Aorta (tissue), 5 donors: ENCODE data around the gene LGI2. TPM values are rescaled to one million over a fixed set of nuclear protein-coding genes. Genes with fewer than 3 reads are reported as not detected.

Experiments
- ATAC-seq: fragments of 200-7000 bp; cut with Tn5 transposase; one replicate; pipeline ENCODE4 v1.9.1; 2022; ENCODE audit warnings: moderate library complexity; ENCODE audit not compliant: low FRiP score
- DNase-seq, 2 donors: peaks; one replicate each; pipeline ENCODE4 v3.0.0-alpha.2; 2020
- H3K27ac ChIP-seq, 2 donors: one replicate each; pipeline ENCODE4 v1.5.1; 2013; ENCODE audit warnings: low read length in 2 of 2, mild to moderate bottlenecking in 2 of 2, moderate library complexity in 2 of 2, control low read depth in 1 of 2, inconsistent platforms in 1 of 2, low read depth in 1 of 2
- H3K27me3 ChIP-seq, 2 donors: one replicate each; pipeline ENCODE4 v1.6.1; 2013; ENCODE audit warnings: control low read depth in 1 of 2, low read length in 1 of 2, mild to moderate bottlenecking in 1 of 2, moderate library complexity in 1 of 2; ENCODE audit not compliant: insufficient read depth in 2 of 2, control insufficient read depth in 1 of 2
- H3K36me3 ChIP-seq, 2 donors: one replicate each; pipeline ENCODE4 v1.6.1; 2013; ENCODE audit warnings: control low read depth in 1 of 2, low read length in 1 of 2, mild to moderate bottlenecking in 1 of 2; ENCODE audit not compliant: insufficient read depth in 2 of 2, control insufficient read depth in 1 of 2
- H3K4me1 ChIP-seq, 2 donors: one replicate each; pipeline ENCODE4 v1.6.1; 2013; ENCODE audit warnings: low read length in 2 of 2, control low read depth in 1 of 2, mild to moderate bottlenecking in 1 of 2, moderate library complexity in 1 of 2; ENCODE audit not compliant: insufficient read depth in 2 of 2, control insufficient read depth in 1 of 2
- H3K4me3 ChIP-seq, 2 donors: one replicate each; pipeline ENCODE4 v1.5.1; 2013; ENCODE audit warnings: low read length in 2 of 2, control low read depth in 1 of 2, mild to moderate bottlenecking in 1 of 2
- H3K9me3 ChIP-seq: one replicate; pipeline ENCODE4 v1.6.1; 2013; ENCODE audit warnings: mild to moderate bottlenecking, low read length; ENCODE audit not compliant: control insufficient read depth
- WGBS, 2 donors: extraction: QIAGEN DNeasy Blood & Tissue Kit; methylation state at CpG; one replicate each; pipeline ENCODE4 v1.1.7; 2013; 5-methylcytosine and 5-hydroxymethylcytosine counted together
- intact Hi-C, 2 donors: fragments of 100-400 bp; cut with DNase I; formaldehyde crosslinking; loops; one replicate each; pipeline versions ENCODE4 v1.14.2 to v1.15.0; 2022
- long read RNA-seq, 2 donors: library from polyadenylated mRNA; unstranded; transcript quantifications; one replicate each; pipeline ENCODE4 v2.0.0, GENCODE V29; 2020 to 2021
- polyA plus RNA-seq, 2 donors: library from polyadenylated mRNA; stranded (reverse); fragments of 200-250 nt; gene quantifications; one replicate each; pipeline ENCODE4 v1.2.3, GENCODE V29; 2013
- total RNA-seq, 2 donors: library from RNA; stranded (reverse); fragmentation: NEBNext Ultra II Directional; extraction: Animal tissue kit (Norgen Biotek cat#: 25700); gene quantifications; one replicate each; pipeline ENCODE4 v1.2.1, GENCODE V29; 2021
- donor health status: healthy with polysubstance abuse.
- donor health status: Bipolar disorder and iron deficiency.
- donor health status: DM: no; HTN: no; CAD: no.
- donor health status: DM: no; HTN: no; CAD: no.
- donor health status: DM: yes; HTN: yes; CAD: no.

Gene LGI2
- total RNA-seq (10 to 100 TPM; 10.3 to 13.7 TPM), polyA plus RNA-seq (under 1 TPM; 0.79 to 0.88 TPM)
- long read RNA-seq, donor 1, partial matches to known transcripts, result 0 of 3 reads
- long read RNA-seq, donor 1, other reads (novel, unspliced or antisense), result 3 of 3 reads
- long read RNA-seq, donor 2, full-length matches to known transcripts, result 3 of 6 reads
- long read RNA-seq, donor 2, partial matches to known transcripts, result 1 of 6 reads
- long read RNA-seq, donor 2, other reads (novel, unspliced or antisense), result 2 of 6 reads

- intact Hi-C loops, result no loop called here
- H3K4me3 ChIP-seq, result peak within 1 kb of the TSS; percentile 73 to 97
- 1 to 2% methylated on average over 8 to 92 of the region's 92 CpGs for WGBS, 2 donors
- peak; percentile 75 for ATAC-seq
- no peak within 1 kb of the TSS for H3K27ac ChIP-seq
- DNase-seq, result peak; percentile 73 to 89
- H3K4me1 ChIP-seq, result no peaks in the 10 kb centered on the region
- H3K27me3 ChIP-seq, result no peaks in the 10 kb centered on the region
- no peaks in the 10 kb centered on the region for H3K9me3 ChIP-seq
- no peaks in the 10 kb centered on the region for H3K36me3 ChIP-seq
These were observed at the start of gene LGI2 for GRCh38 chr4:25030277-25031076. Gene LGI2 (minus strand): TSS chr4:25030946. CDS start chr4:25030693, 253 bp downstream.

- DNase-seq, result no peak
- Histone ChIP-seq H3K27ac (no peak overlapping the region), H3K9me3 (peaks cover 2% of the 10 kb centered on the region), H3K27me3 (no peaks in the 10 kb centered on the region), H3K4me3 (no peak overlapping the region), H3K4me1 (no peaks in the 10 kb centered on the region), H3K36me3 (no peaks in the 10 kb centered on the region)
- intact Hi-C loops, result no loop called here
- WGBS, 2 donors, result 89 to 92% methylated on average over 4 of the region's 4 CpGs
- ATAC-seq, result no peak
These were observed 47.8 kb upstream of the LGI2 start for GRCh38 chr4:25078523-25078922.

- H3K4me1 ChIP-seq, result no peaks in the 10 kb centered on the region
- H3K27me3 ChIP-seq, result no peaks in the 10 kb centered on the region
- WGBS, 2 donors, result 56 to 70% methylated on average over 3 of the region's 3 CpGs
- H3K27ac ChIP-seq, result no peak overlapping the region
- no peak overlapping the region for H3K4me3 ChIP-seq
- intact Hi-C loops, result no loop called here
- no peak for DNase-seq
- H3K9me3 ChIP-seq, result peaks cover 2% of the 10 kb centered on the region
- H3K36me3 ChIP-seq, result no peaks in the 10 kb centered on the region
- no peak for ATAC-seq
These were observed 46.1 kb upstream of the LGI2 start for GRCh38 chr4:25076625-25077398.

- Histone ChIP-seq H3K9me3 (peaks cover 2% of the 10 kb centered on the region), H3K4me1 (no peaks in the 10 kb centered on the region), H3K27me3 (no peaks in the 10 kb centered on the region), H3K27ac (no peak overlapping the region), H3K4me3 (no peak overlapping the region), H3K36me3 (no peaks in the 10 kb centered on the region)
- intact Hi-C loops, result no loop called here
- DNase-seq (no peak), ATAC-seq (no peak)
- 84 to 86% methylated on average over 4 of the region's 4 CpGs for WGBS, 2 donors
These were observed 45.1 kb upstream of the LGI2 start for GRCh38 chr4:25075851-25076250.

- no peak for DNase-seq
- WGBS, 2 donors, result 93 to 95% methylated on average over 11 of the region's 11 CpGs
- Histone ChIP-seq H3K27ac (no peak overlapping the region), H3K9me3 (peaks cover 2% of the 10 kb centered on the region), H3K4me1 (no peaks in the 10 kb centered on the region), H3K36me3 (no peaks in the 10 kb centered on the region), H3K27me3 (no peaks in the 10 kb centered on the region), H3K4me3 (no peak overlapping the region)
- no peak for ATAC-seq
- intact Hi-C loops, result no loop called here
These were observed 44.4 kb upstream of the LGI2 start for GRCh38 chr4:25075129-25075528.

- DNase-seq (no peak), ATAC-seq (no peak)
- WGBS, 2 donors, result 84 to 90% methylated on average over 3 of the region's 3 CpGs
- H3K27me3 ChIP-seq, result no peaks in the 10 kb centered on the region
- no peak overlapping the region for H3K4me3 ChIP-seq
- intact Hi-C loops, result no loop called here
- no peaks in the 10 kb centered on the region for H3K36me3 ChIP-seq
- no peak overlapping the region for H3K27ac ChIP-seq
- no peaks in the 10 kb centered on the region for H3K9me3 ChIP-seq
- H3K4me1 ChIP-seq, result no peaks in the 10 kb centered on the region
These were observed 39.8 kb upstream of the LGI2 start for GRCh38 chr4:25070545-25070944.

GRCh38 chr4:25069014-25069413, 38.3 kb upstream of the LGI2 start:
- no peak for ATAC-seq

GRCh38 chr4:25068386-25068785, 37.6 kb upstream of the LGI2 start:
- Histone ChIP-seq H3K36me3 (no peaks in the 10 kb centered on the region), H3K27ac (no peak overlapping the region), H3K4me3 (no peak overlapping the region), H3K9me3 (no peaks in the 10 kb centered on the region), H3K27me3 (no peaks in the 10 kb centered on the region), H3K4me1 (no peaks in the 10 kb centered on the region)
- DNase-seq (no peak), ATAC-seq (no peak)
- WGBS, 2 donors, result 89 to 94% methylated on average over 3 of the region's 3 CpGs
- intact Hi-C loops, result loop anchor here in 1 of 2 donors (10.0 kb wide), 1 partner anchor 66 kb away; no protein-coding TSS in a partner anchor

More at GRCh38 chr4:25069014-25069413, 38.3 kb upstream of the LGI2 start:
- no peaks in the 10 kb centered on the region for H3K4me1 ChIP-seq
- no peaks in the 10 kb centered on the region for H3K27me3 ChIP-seq
- WGBS, 2 donors, result 93 to 97% methylated on average over 3 of the region's 3 CpGs
- H3K9me3 ChIP-seq, result no peaks in the 10 kb centered on the region
- H3K27ac ChIP-seq, result no peak overlapping the region
- no peak overlapping the region for H3K4me3 ChIP-seq
- no peaks in the 10 kb centered on the region for H3K36me3 ChIP-seq
- DNase-seq, result no peak
- intact Hi-C loops, result loop anchor here in 1 of 2 donors (10.0 kb wide), 1 partner anchor 66 kb away; no protein-coding TSS in a partner anchor
